ENCODE measurements around the gene KMT2E. TPM values are rescaled to one million over a fixed set of nuclear protein-coding genes. Genes with fewer than 3 reads are reported as not detected.
"Not testable (repeated sequence)": the region's sequence is repeated elsewhere in the genome, so short reads cannot be mapped to it uniquely, and the experiment has no call there.

The KMT2E gene
- total and polyA plus RNA-seq, 2 experiments from 2014 or later: 30.7 to 63.5 TPM

- Histone ChIP-seq H3K4me2 (ENCODE audit: unreplicated experiment) (peak overlapping the region; percentile 62), H3K27me3 (replicated peaks; ENCODE audit: insufficient read depth) (no peaks in the 10 kb centered on the region), H3K27ac (peak overlapping the region; percentile 73), H3K9me2 (ENCODE audit: insufficient read depth) (no peaks in the 10 kb centered on the region), H4K20me1 (ENCODE audit: insufficient read depth) (no peaks in the 10 kb centered on the region), H3K4me3 (0 out of 2 replicates have a peak overlapping the region, but pooled peaks have one; percentile 2), H2AFZ (no peak overlapping the region), H3K4me1 (ENCODE audit: insufficient read depth) (peaks cover 54% of the 10 kb centered on the region), H3K36me3 (ENCODE audit: low read depth) (no peaks in the 10 kb centered on the region), H3F3A (ENCODE audit: insufficient read depth) (peaks cover 57% of the 10 kb centered on the region), H3K9ac (peak overlapping the region; percentile 21; the same call in 1 of the 2 replicates), H3K9me3 (ENCODE audit: low read depth) (no peaks in the 10 kb centered on the region), H3K79me2 (ENCODE audit: insufficient read depth) (0 out of 2 replicates have a peak, but pooled peaks cover 2% of the 10 kb centered on the region)
- TF ChIP-seq EZH2 (IDR thresholded peaks at IDR 0.05; ENCODE audit: insufficient read depth, poor library complexity, severe bottlenecking) (no peak), EZH2phosphoT487 (IDR thresholded peaks at IDR 0.05; ENCODE audit: insufficient read depth, low read depth) (no peak)
- DNase-seq: peak; percentile 84
- in situ Hi-C loops (cut with MboI): no loop called here
- WGBS, 2 experiments (ENCODE audit: low coverage in 1 of 2, low lambda C conversion rate in 2 of 2, missing lambda C conversion rate in 2 of 2): 1 to 8% methylated on average over 5 of the region's 5 CpGs
Observed at GRCh38 chr7:104972500-104972899, 41.5 kb upstream of the KMT2E start.

DNA sequence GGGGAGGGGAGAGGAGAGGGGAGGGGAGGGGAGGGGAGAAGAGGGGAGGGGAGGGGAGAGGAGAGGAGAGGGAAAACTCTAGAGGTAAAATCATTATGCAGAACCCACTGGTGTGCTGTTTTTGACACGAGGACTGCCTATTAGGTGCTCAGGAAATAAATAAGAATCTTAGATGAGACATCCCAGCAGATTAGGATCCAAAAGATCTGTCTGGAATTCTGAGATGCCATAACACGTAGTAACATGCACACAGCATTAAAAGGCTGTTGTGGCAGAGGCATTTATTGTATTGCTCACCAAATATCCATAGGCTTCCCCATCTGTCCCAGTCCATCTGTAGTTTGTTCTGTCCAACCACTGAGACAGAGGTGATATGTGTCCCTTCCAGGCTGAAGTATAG, 40.8 kb upstream of the KMT2E start:
- H3K4me1 ChIP-seq (ENCODE audit: insufficient read depth): peaks cover 54% of the 10 kb centered on the region
- no peak overlapping the region for H3K4me3 ChIP-seq
- H2AFZ ChIP-seq: no peak overlapping the region
- DNase-seq: peak; percentile 66
- H3K27me3 ChIP-seq (replicated peaks; ENCODE audit: insufficient read depth): no peaks in the 10 kb centered on the region
- no peaks in the 10 kb centered on the region for H3K36me3 ChIP-seq (ENCODE audit: low read depth)
- WGBS, 2 experiments (ENCODE audit: low coverage in 1 of 2, low lambda C conversion rate in 2 of 2, missing lambda C conversion rate in 2 of 2): 22% methylated on average over 2 of the region's 2 CpGs
- H3K9me3 ChIP-seq (ENCODE audit: low read depth): no peaks in the 10 kb centered on the region
- H3K9me2 ChIP-seq (ENCODE audit: insufficient read depth): no peaks in the 10 kb centered on the region
- in situ Hi-C loops (cut with MboI): no loop called here
- peak overlapping the region; percentile 58 for H3K4me2 ChIP-seq (ENCODE audit: unreplicated experiment)
- no peak for TF ChIP-seq EZH2phosphoT487 (IDR thresholded peaks at IDR 0.05; ENCODE audit: insufficient read depth, low read depth)
- H3K27ac ChIP-seq: peak overlapping the region; percentile 73
- peaks cover 59% of the 10 kb centered on the region for H3F3A ChIP-seq (ENCODE audit: insufficient read depth)
- H3K79me2 ChIP-seq (ENCODE audit: insufficient read depth): peaks cover 9% of the 10 kb centered on the region
- H4K20me1 ChIP-seq (ENCODE audit: insufficient read depth): no peaks in the 10 kb centered on the region
- peak overlapping the region; percentile 1; the same call in 1 of the 2 replicates for H3K9ac ChIP-seq

- peak overlapping the region; percentile 58 for H3K4me2 ChIP-seq (ENCODE audit: unreplicated experiment)
- TF ChIP-seq EZH2phosphoT487 (IDR thresholded peaks at IDR 0.05; ENCODE audit: insufficient read depth, low read depth) (peak; percentile 97), EZH2 (IDR thresholded peaks at IDR 0.05; ENCODE audit: insufficient read depth, poor library complexity, severe bottlenecking) (no peak)
- H3K9me3 ChIP-seq (ENCODE audit: low read depth): no peaks in the 10 kb centered on the region
- H3F3A ChIP-seq (ENCODE audit: insufficient read depth): peaks cover 67% of the 10 kb centered on the region
- no peaks in the 10 kb centered on the region for H4K20me1 ChIP-seq (ENCODE audit: insufficient read depth)
- no peaks in the 10 kb centered on the region for H3K9me2 ChIP-seq (ENCODE audit: insufficient read depth)
- H2AFZ ChIP-seq: no peak overlapping the region
- no peaks in the 10 kb centered on the region for H3K36me3 ChIP-seq (ENCODE audit: low read depth)
- in situ Hi-C loops (cut with MboI): no loop called here
- H3K9ac ChIP-seq: peak overlapping the region; percentile 1; the same call in 1 of the 2 replicates
- H3K27ac ChIP-seq: peak overlapping the region; percentile 73
- 0% methylated on average over 3 of the region's 3 CpGs for WGBS, 2 experiments (ENCODE audit: low coverage in 1 of 2, low lambda C conversion rate in 2 of 2, missing lambda C conversion rate in 2 of 2)
- peaks cover 60% of the 10 kb centered on the region for H3K4me1 ChIP-seq (ENCODE audit: insufficient read depth)
- H3K4me3 ChIP-seq: 0 out of 2 replicates have a peak overlapping the region, but pooled peaks have one; percentile 23
- H3K79me2 ChIP-seq (ENCODE audit: insufficient read depth): peaks cover 17% of the 10 kb centered on the region
- H3K27me3 ChIP-seq (replicated peaks; ENCODE audit: insufficient read depth): no peaks in the 10 kb centered on the region
- peak; percentile 93 for DNase-seq
Observed at GRCh38 chr7:104973909-104974415, 40.0 kb upstream of the KMT2E start.

- Histone ChIP-seq H3F3A (ENCODE audit: insufficient read depth) (peaks cover 81% of the 10 kb centered on the region), H3K79me2 (ENCODE audit: insufficient read depth) (peaks cover 31% of the 10 kb centered on the region), H3K4me1 (ENCODE audit: insufficient read depth) (peaks cover 76% of the 10 kb centered on the region)
- in situ Hi-C loops (cut with MboI); H3K9ac ChIP-seq; H3K27me3 ChIP-seq (replicated peaks; ENCODE audit: insufficient read depth); H3K36me3 ChIP-seq (ENCODE audit: low read depth); H3K4me2 ChIP-seq (ENCODE audit: unreplicated experiment); H3K9me3 ChIP-seq (ENCODE audit: low read depth); DNase-seq; H3K9me2 ChIP-seq (ENCODE audit: insufficient read depth); H3K27ac ChIP-seq; H2AFZ ChIP-seq; H3K4me3 ChIP-seq; H4K20me1 ChIP-seq (ENCODE audit: insufficient read depth): not testable (repeated sequence)
- WGBS, 2 experiments (ENCODE audit: low coverage in 1 of 2, low lambda C conversion rate in 2 of 2, missing lambda C conversion rate in 2 of 2): 98% methylated on average over 6 of the region's 6 CpGs
Observed at GRCh38 chr7:104975553-104975952, 38.5 kb upstream of the KMT2E start.

All from GM23248 (cell line).